OCI-LY7 (cell line): ENCODE measurements around the gene HSPB9.

Experiments
- CTCF ChIP-seq: fragments of 200-600 bp; sonication (generic); conservative IDR thresholded peaks from 2 replicates; pipeline ENCODE4 v1.5.1; 2014; ENCODE audit warnings: mild to moderate bottlenecking, antibody characterized with exemption, low read length, moderate library complexity, mixed read lengths
- EZH2phosphoT487 ChIP-seq: fragments of 200-600 bp; sonication (generic); IDR thresholded peaks from 2 replicates; pipeline ENCODE4 v1.6.1; 2018; ENCODE audit warnings: low read depth, borderline replicate concordance, mild to moderate bottlenecking, mixed run types, antibody characterized with exemption, low read length, moderate library complexity, mixed read lengths

- TF ChIP-seq CTCF, result no peak
- TF ChIP-seq EZH2phosphoT487, result no peak
Observed at GRCh38 chr17:42104264-42104663, 18.3 kb upstream of the HSPB9 start.
